H1 (cell line): ENCODE measurements around the gene TM4SF1. TPM values are rescaled to one million over a fixed set of nuclear protein-coding genes. Genes with fewer than 3 reads are reported as not detected.

Source experiments
- CTCF ChIA-PET: fragments of 300-600 bp; sonication (Branson Sonifier 250); formaldehyde crosslinking; loops from one replicate; lab custom pipeline; 2021; ENCODE audit not compliant: partially characterized antibody; lab: Charles Lee
- POLR2A ChIA-PET: fragments of 300-600 bp; sonication (Branson Sonifier 250); formaldehyde crosslinking; loops from one replicate; lab custom pipeline; 2021; ENCODE audit warnings: inconsistent platforms; ENCODE audit not compliant: partially characterized antibody; lab: Charles Lee
- DNase-seq, 2 experiments: peaks; one replicate each; pipeline versions ENCODE4 v3.0.0 to v3.0.0-alpha.2; 2010 to 2022; ENCODE audit warnings: low spot score in 2 of 2, low read depth in 1 of 2, mixed read lengths in 1 of 2
- FAIRE-seq: peaks from 2 replicates; lab custom pipeline; 2011; peaks lifted over from hg19 to GRCh38; lab: Jason Lieb, UNC
- H2AFZ ChIP-seq: 2 replicates; pipeline ENCODE4 v1.8.1; 2012; ENCODE audit warnings: low read length, inconsistent platforms
- H2AK5ac ChIP-seq: 2 replicates; pipeline ENCODE4 v1.6.1; 2013; ENCODE audit warnings: low read depth, low read length
- H2BK120ac ChIP-seq: replicated peaks from 2 replicates; pipeline ENCODE3; 2013; ENCODE audit warnings: low read depth, low read length, inconsistent platforms
- H2BK12ac ChIP-seq: 2 replicates; pipeline ENCODE4 v1.6.1; 2013; ENCODE audit warnings: low read depth, low read length
- H2BK15ac ChIP-seq: 2 replicates; pipeline ENCODE4 v1.6.1; 2013; ENCODE audit warnings: low read length
- H2BK20ac ChIP-seq: 2 replicates; pipeline ENCODE4 v1.6.1; 2013; ENCODE audit warnings: low read length
- H2BK5ac ChIP-seq: 2 replicates; pipeline ENCODE4 v1.6.1; 2013; ENCODE audit warnings: low read depth, low read length
- H3K14ac ChIP-seq: 2 replicates; pipeline ENCODE4 v1.6.1; 2013; ENCODE audit warnings: inconsistent platforms; ENCODE audit not compliant: insufficient read length
- H3K18ac ChIP-seq: 2 replicates; pipeline ENCODE4 v1.6.1; 2013; ENCODE audit warnings: low read length; ENCODE audit errors: extremely low read depth
- H3K23ac ChIP-seq: 2 replicates; pipeline ENCODE4 v1.6.1; 2013; ENCODE audit warnings: inconsistent platforms; ENCODE audit not compliant: insufficient read length
- H3K23me2 ChIP-seq: 2 replicates; pipeline ENCODE4 v1.6.1; 2013; ENCODE audit warnings: low read depth, low read length
- H3K27ac ChIP-seq: 2 replicates; pipeline ENCODE4 v1.6.1; 2011; ENCODE audit warnings: low read depth, low read length, inconsistent platforms
- H3K27me3 ChIP-seq, 4 experiments: replicated peaks in 1 of 4; 1 replicate in 1 of 4; 2 replicates in 3 of 4; pipeline versions ENCODE4 v1.6.1 to v1.8.1; 2011 to 2013; ENCODE audit warnings: low read length in 3 of 4, mild to moderate bottlenecking in 3 of 4, inconsistent platforms in 2 of 4, mixed read lengths in 2 of 4, moderate library complexity in 1 of 4; ENCODE audit not compliant: control insufficient read depth in 3 of 4, insufficient read depth in 3 of 4; ENCODE audit errors: extremely low read depth in 1 of 4
- H3K36me3 ChIP-seq, 4 experiments: 2 replicates each; pipeline versions ENCODE4 v1.6.1 to v1.8.1; 2011 to 2013; ENCODE audit warnings: mild to moderate bottlenecking in 4 of 4, low read length in 3 of 4, moderate library complexity in 2 of 4, control low read depth in 1 of 4, inconsistent platforms in 1 of 4; ENCODE audit not compliant: insufficient read depth in 4 of 4, control insufficient read depth in 2 of 4
- H3K4ac ChIP-seq: replicated peaks from 2 replicates; pipeline ENCODE3; 2013; ENCODE audit warnings: low read length, low read depth, mixed read lengths, inconsistent platforms; ENCODE audit not compliant: insufficient read length
- H3K4me1 ChIP-seq, 4 experiments: replicated peaks in 1 of 4; 1 replicate in 1 of 4; 2 replicates in 3 of 4; pipeline versions ENCODE4 v1.6.1 to v1.8.1; 2011 to 2013; ENCODE audit warnings: low read length in 3 of 4, inconsistent platforms in 2 of 4, mixed read lengths in 1 of 4; ENCODE audit not compliant: insufficient read depth in 4 of 4, control insufficient read depth in 3 of 4
- H3K4me2 ChIP-seq, 2 experiments: 2 replicates each; pipeline versions ENCODE4 v1.6.1 to v1.8.1; 2011 to 2013; ENCODE audit warnings: low read depth in 2 of 2, low read length in 2 of 2, control low read depth in 1 of 2, inconsistent platforms in 1 of 2, mild to moderate bottlenecking in 1 of 2; ENCODE audit not compliant: insufficient read depth in 1 of 2
- H3K4me3 ChIP-seq, 4 experiments: fragments of 200-600, 300-600 bp in 1 of 4; sonication (generic), shearing (Covaris generic), sonication (Bioruptor Twin) in 1 of 4; 2 replicates each; pipeline versions ENCODE4 v1.5.1 to v1.8.1; 2011 to 2016; ENCODE audit warnings: low read length in 4 of 4, low read depth in 3 of 4, control low read depth in 2 of 4, inconsistent platforms in 2 of 4, mild to moderate bottlenecking in 2 of 4, mixed read lengths in 1 of 4, moderate library complexity in 1 of 4; ENCODE audit not compliant: insufficient read depth in 2 of 4; ENCODE audit errors: extremely low read depth in 1 of 4
- H3K56ac ChIP-seq: replicated peaks from 2 replicates; pipeline ENCODE3; 2013; ENCODE audit warnings: low read depth, mild to moderate bottlenecking, mixed read lengths, low read length, inconsistent platforms; ENCODE audit not compliant: insufficient read length
- H3K79me1 ChIP-seq: 2 replicates; pipeline ENCODE4 v1.6.1; 2013; ENCODE audit warnings: low read depth, low read length, control low read depth
- H3K79me2 ChIP-seq, 2 experiments: 2 replicates each; pipeline versions ENCODE4 v1.6.1 to v1.8.1; 2012 to 2013; ENCODE audit warnings: low read length in 2 of 2, mild to moderate bottlenecking in 2 of 2, inconsistent platforms in 1 of 2; ENCODE audit not compliant: insufficient read depth in 2 of 2, control insufficient read depth in 1 of 2
- H3K9ac ChIP-seq, 4 experiments: replicated peaks in 1 of 4; 1 replicate in 1 of 4; 2 replicates in 3 of 4; pipeline versions ENCODE4 v1.6.1 to v1.8.1; 2011 to 2013; ENCODE audit warnings: low read depth in 3 of 4, low read length in 3 of 4, control low read depth in 2 of 4, mild to moderate bottlenecking in 2 of 4, moderate library complexity in 2 of 4, inconsistent platforms in 1 of 4; ENCODE audit errors: extremely low read depth in 1 of 4
- H3K9me3 ChIP-seq, 2 experiments: 2 replicates each; pipeline versions ENCODE4 v1.6.1 to v1.8.1; 2012 to 2013; ENCODE audit warnings: mild to moderate bottlenecking in 2 of 2, moderate library complexity in 2 of 2, control low read depth in 1 of 2, inconsistent platforms in 1 of 2, low read depth in 1 of 2, low read length in 1 of 2, mixed read lengths in 1 of 2; ENCODE audit not compliant: insufficient read depth in 2 of 2
- H4K20me1 ChIP-seq, 2 experiments: replicated peaks in 1 of 2; 2 replicates each; pipeline versions ENCODE3 to v1.8.1; 2011 to 2013; ENCODE audit warnings: inconsistent platforms in 2 of 2, low read length in 2 of 2, mild to moderate bottlenecking in 1 of 2; ENCODE audit not compliant: insufficient read depth in 2 of 2, control insufficient read depth in 1 of 2
- H4K5ac ChIP-seq: 2 replicates; pipeline ENCODE4 v1.6.1; 2013; ENCODE audit warnings: low read length, low read depth, mixed read lengths, inconsistent platforms; ENCODE audit not compliant: insufficient read length
- H4K8ac ChIP-seq: 2 replicates; pipeline ENCODE4 v1.8.0; 2013; ENCODE audit warnings: mild to moderate bottlenecking, moderate library complexity, low read length, inconsistent platforms; ENCODE audit not compliant: insufficient read depth; ENCODE audit errors: extremely low read depth
- H4K91ac ChIP-seq: replicated peaks from 2 replicates; pipeline ENCODE3; 2013; ENCODE audit warnings: low read length, mixed read lengths, inconsistent platforms; ENCODE audit not compliant: insufficient read length
- RXRA ChIP-seq: IDR thresholded peaks from 2 replicates; pipeline ENCODE4 v1.6.1; 2011; ENCODE audit warnings: low read depth, mild to moderate bottlenecking, low read length, moderate library complexity; ENCODE audit not compliant: insufficient read depth
- WGBS, 2 experiments: shearing (Covaris generic) in 1 of 2; methylation state at CpG; one replicate each; pipeline versions ENCODE4 v1.1.6 to v1.1.7; 2013 to 2015; ENCODE audit warnings: low lambda C conversion rate in 2 of 2, mixed read lengths in 2 of 2, inconsistent platforms in 1 of 2, low coverage in 1 of 2, missing lambda C conversion rate in 1 of 2; ENCODE audit not compliant: insufficient replicate concordance in 2 of 2, insufficient coverage in 1 of 2, insufficient read length in 1 of 2; ENCODE audit errors: extremely low coverage in 1 of 2, missing lambda C conversion rate in 1 of 2; 5-methylcytosine and 5-hydroxymethylcytosine counted together
- polyA plus RNA-seq, 7 experiments: library from polyadenylated mRNA; depleted of rRNA in 3 of 7; stranded (reverse) in 5 of 7; unstranded in 2 of 7; fragments of >200 nt in 5 of 7; fragments of 200-250 nt in 2 of 7; gene quantifications; 1 replicate in 5 of 7; 2 replicates in 1 of 7; 4 replicates in 1 of 7; pipeline versions ENCODE4 v1.2.1 to v1.2.3, GENCODE V29; 2011 to 2013; ENCODE audit warnings: missing spikeins in 2 of 7, mixed read lengths in 2 of 7
- total RNA-seq: library from RNA; stranded (reverse); fragmentation: NEBNext Ultra II Directional; extraction: Animal tissue kit (Norgen Biotek cat#: 25700); gene quantifications from 2 replicates; pipeline ENCODE4 v1.2.1, GENCODE V29; 2021

TM4SF1 gene
- total and polyA plus RNA-seq, 2 of the 8 experiments (the other 6 are each of a cell fraction or from before 2014, with no cell fraction given) = 0.26 to 1.3 TPM

DNA sequence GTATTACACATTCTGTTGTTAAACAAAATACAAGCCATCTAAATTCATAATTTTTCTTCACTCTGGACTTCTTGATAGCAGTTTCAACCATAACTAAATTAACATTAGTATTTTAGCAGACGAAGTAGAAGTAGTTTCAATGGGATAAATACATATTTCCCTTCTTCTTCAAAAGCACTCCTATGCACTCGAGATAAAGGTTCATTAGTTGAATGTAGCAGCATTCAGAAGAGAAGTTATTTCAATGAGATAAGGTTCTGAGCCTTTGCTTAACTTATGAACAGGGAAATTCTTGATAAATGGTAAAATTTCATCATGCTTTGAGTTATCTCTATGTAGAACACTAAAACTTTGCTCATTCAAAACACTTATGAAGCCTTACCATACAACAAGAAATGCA, 55.8 kb downstream of the TM4SF1 start:
- WGBS, 2 experiments = 89% methylated on average over 2 of the region's 2 CpGs; no CpG with 5 or more reads in 1 of the 2 experiments

More for the DNA sequence above, 55.8 kb downstream of the TM4SF1 start:
- Histone ChIP-seq H4K8ac (no peak overlapping the region), H3K14ac (no peak overlapping the region), H2AK5ac (no peak overlapping the region), H3K27me3 (no peaks in the 10 kb centered on the region), H3K79me1 (no peaks in the 10 kb centered on the region), H3K23ac (no peak overlapping the region), H3K9ac (no peak overlapping the region), H3K27ac (no peak overlapping the region), H3K23me2 (peaks cover 2% of the 10 kb centered on the region; the same call in 1 of the 2 replicates), H3K36me3 (no peaks in the 10 kb centered on the region; a peak in 2 of 8 replicates), H2BK12ac (no peak overlapping the region), H3K79me2 (no peaks in the 10 kb centered on the region), H4K20me1 (no peaks in the 10 kb centered on the region), H3K4me2 (no peak overlapping the region), H2AFZ (no peak overlapping the region), H3K4ac (no peak overlapping the region), H2BK5ac (no peak overlapping the region), H4K5ac (no peak overlapping the region), H3K4me3 (no peak overlapping the region), H3K4me1 (peaks cover 0 to 4% (median 2%) of the 10 kb centered on the region in 4 experiments; a peak in 2 of 7 replicates), H3K56ac (no peak overlapping the region), H2BK120ac (no peak overlapping the region), H2BK15ac (no peak overlapping the region), H3K18ac (no peak overlapping the region), H4K91ac (no peak overlapping the region), H3K9me3 (no peaks in the 10 kb centered on the region), H2BK20ac (no peak overlapping the region)
- POLR2A ChIA-PET = no interaction called here
- TF ChIP-seq RXRA = no peak
- CTCF ChIA-PET = interaction anchor here (1.3 kb wide), 1 partner anchor 14 kb away, joined by 4 read pairs; no protein-coding TSS in a partner anchor
- FAIRE-seq (no peak), DNase-seq (no peak)
